Peyer's patch (tissue), 4 donors: ENCODE data around the gene VMP1.

Experiments
- CTCF ChIP-seq, 6 experiments: fragments of 450-650 bp in 4 of 6; fragments of 200-600 bp in 2 of 6; sonication (generic) in 1 of 6; IDR thresholded peaks; one replicate each; pipeline ENCODE4 v1.5.1; 2017 to 2019; ENCODE audit warnings: antibody characterized with exemption in 6 of 6, mild to moderate bottlenecking in 3 of 6, moderate library complexity in 1 of 6
- POLR2A ChIP-seq, 2 donors: fragments of 450-650 bp; IDR thresholded peaks; one replicate each; pipeline ENCODE4 v1.5.1; 2017; ENCODE audit warnings: antibody characterized with exemption in 2 of 2, mild to moderate bottlenecking in 2 of 2, moderate library complexity in 2 of 2

- TF ChIP-seq POLR2A (IDR thresholded peaks at IDR 0.05) (no peak), CTCF (IDR thresholded peaks at IDR 0.05) (no peak)
Observed at GRCh38 chr17:59666235-59666634, 41.2 kb upstream of the VMP1 start.
